Stimulated activated CD4-positive, alpha-beta T cell treated with anti-CD3 and anti-CD28 coated beads, TNF-alpha, amount 100 ng/mL, for 48 hours (primary cell): Measurements from ENCODE around the gene SPACA9.

Experiments
- DNase-seq, 3 donors: peaks; one replicate each; pipeline ENCODE4 v3.0.0-alpha.2; 2020; ENCODE audit warnings: low read depth in 3 of 3

SPACA9 gene

DNA sequence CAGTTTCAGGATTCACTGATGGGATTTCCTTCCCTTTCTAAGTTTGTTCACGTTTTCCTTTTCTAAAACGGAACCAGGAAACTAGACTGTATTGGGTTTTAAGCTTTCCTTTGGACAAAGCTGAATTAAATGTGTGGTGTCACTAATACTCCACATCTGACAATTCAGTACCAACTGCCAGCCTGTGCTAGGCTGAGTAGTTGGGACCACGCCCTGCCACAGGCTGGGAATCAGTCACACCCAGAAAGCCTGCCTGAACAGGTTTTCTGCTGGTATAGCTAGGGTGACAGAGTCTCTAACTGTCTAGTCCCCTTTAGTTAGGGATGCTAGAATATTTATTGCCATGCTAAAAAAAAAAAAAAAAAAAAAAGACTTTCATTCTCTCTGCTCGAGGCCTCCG lies 15.6 kb downstream of the SPACA9 start:
- DNase-seq, result no peak

- DNase-seq, result no peak
Measured at GRCh38 chr9:132894862-132895835, 16.5 kb downstream of the SPACA9 start.

- no peak for DNase-seq
Measured at GRCh38 chr9:132896264-132896663, 17.6 kb downstream of the SPACA9 start.

GRCh38 chr9:132896906-132897305 lies 18.2 kb downstream of the SPACA9 start:
- no peak for DNase-seq

GRCh38 chr9:132898051-132898450 lies 19.4 kb downstream of the SPACA9 start:
- DNase-seq, result no peak

- DNase-seq, result peak; percentile 40 to 61 (median 59)
Measured at GRCh38 chr9:132901858-132902831, 23.4 kb downstream of the SPACA9 start.

DNA sequence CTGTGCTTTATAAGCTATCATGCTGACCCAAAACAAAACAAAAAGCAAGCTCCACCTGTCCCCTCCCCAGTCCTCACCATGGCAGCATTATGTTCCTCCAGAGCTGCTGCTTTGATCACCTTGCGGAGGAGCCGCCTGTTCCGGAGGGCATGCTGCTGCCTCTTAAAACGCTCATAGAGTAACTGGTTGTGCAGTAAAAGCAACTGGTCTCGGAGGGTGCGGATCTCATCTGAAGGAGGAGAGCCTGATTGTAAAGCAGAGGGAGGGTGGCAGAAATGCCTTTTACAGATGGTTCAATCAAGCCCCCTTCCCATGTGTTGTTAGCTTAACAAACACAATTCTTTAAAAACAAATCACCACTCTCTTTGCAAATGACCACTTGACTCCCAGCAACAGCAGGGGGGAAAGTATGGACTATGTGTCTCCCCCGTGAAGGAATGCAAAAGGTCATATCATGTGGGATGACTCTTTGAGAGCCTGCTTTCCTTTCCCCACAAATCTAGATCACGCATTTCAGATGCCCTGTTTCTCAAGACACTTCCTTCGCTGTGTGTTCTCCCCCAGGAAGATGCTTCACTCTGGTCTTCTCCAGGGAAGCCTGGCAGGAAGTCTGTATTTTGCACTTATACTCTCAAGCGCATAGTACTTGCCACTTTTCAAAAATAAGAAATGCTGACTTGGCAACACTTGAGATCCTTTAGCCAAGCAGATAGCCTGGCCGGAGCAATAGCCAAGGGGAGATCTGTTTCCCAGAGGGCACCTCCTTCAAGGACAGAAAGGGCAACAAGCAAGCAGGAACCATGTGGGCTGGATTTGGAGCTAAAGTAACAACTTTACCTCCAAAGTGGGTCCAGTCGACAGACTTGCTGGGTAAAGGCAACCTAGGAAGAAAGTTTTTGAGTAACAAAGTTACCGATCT lies 25.1 kb downstream of the SPACA9 start:
- no peak for DNase-seq

DNA sequence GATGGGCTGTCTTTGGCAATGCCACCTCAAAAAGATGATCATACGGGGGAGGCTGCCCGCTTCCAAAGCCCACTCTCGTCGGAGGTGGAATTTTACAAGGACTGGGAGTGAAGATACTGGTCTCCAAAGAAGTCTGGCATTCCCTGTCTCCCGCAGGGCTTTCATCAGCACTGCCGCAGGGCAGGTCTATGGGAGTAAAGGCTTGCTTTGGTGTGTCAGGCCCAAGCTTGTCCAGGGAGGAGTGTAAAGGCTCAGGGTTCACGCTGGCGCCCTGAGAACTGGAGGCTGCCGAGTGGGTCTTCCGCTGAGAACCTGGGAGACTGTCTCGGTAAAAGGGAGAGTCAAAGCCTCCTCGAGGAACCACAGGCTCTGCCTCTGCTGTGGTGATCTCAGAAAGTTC lies 27.0 kb downstream of the SPACA9 start:
- no peak for DNase-seq

- no peak for DNase-seq
Measured at GRCh38 chr9:132908635-132909034, 29.9 kb downstream of the SPACA9 start.

DNA sequence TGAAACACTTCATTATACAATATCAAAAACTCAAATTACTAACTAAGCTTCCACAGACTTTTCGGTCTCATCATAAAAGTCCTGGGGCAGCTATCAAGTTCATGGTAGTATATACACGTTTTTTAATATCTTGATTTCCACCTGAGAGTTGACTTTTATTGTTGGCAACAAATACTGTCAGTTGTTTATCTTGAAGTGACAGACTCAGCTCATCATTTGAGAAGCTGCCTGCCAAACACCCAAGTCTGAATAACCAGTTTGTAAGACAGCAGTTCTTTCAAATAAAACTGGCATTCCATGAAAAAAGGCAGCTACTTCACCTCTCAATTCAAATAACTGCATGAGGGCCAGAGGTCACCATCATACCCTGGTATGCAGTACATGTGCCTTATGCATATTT lies 30.6 kb downstream of the SPACA9 start:
- DNase-seq, result no peak

- no peak for DNase-seq
Measured at GRCh38 chr9:132910376-132910775, 31.7 kb downstream of the SPACA9 start.

DNA sequence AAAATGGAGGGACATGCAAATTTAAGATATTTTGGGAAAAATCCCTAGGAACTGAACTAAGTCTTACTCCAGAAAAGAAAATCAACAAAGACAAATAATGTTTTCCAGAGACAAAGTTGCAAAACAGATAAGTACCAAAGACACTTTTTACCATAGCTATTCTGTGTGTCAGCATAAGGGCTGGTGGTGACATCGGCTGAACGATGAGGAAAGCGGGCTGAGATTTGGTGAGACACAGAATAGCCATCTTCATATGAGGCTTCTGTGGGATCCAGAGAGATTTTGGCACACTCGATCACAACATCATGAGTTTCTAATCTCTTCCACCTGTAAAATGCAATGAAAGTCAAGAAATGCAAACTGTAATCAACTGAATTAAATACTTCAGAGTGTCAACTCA lies 33.4 kb downstream of the SPACA9 start:
- no peak for DNase-seq

DNA sequence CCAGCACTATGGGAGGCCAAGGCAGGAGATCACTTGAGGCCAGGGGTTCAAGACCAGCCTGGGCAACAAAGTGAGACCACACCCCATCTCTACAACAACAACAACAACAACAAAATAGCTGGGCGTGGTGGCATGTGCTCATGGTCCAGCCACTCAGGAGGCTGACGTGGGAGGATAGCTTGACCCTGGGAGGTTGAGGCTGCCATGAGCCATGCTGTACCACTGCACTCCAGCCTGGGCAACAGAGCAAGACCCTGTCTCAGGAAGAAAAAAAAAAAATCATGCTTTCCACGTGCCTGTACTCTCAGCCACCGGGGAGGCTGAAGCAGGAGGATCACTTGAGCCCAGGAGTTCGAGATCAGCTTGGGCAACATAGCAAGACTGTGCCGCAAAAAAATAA lies 36.2 kb downstream of the SPACA9 start:
- DNase-seq, result no peak

DNA sequence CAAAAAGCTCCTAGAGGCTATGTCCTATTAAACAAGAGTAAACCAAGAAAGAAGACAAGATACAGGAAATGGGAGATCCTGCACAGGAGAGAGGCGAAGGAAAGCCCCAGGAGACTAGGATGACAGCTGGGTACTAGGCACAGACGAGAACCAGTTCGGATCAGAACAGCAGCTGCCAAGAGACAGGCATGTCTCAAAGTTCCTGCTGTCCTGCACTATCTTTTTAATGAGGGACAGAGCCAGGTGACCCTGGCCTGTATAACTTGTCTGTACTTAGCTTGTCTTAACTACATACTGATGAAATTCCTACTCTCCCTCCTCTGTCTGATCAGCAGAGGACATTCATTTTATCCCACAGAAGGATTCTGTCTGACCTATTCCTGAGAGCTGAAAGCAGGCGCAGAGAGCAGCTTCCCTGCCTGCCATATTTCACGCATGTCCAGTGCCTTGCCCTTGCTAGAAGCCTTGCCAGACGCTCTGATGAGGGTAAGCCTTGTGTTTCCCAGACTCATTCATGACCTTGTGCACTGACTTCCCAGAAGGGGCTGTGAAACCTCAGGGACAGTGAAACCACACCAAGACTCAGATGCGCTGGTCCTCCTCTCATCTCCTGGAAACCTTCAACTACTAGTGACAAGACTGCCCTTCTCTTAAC lies 41.0 kb downstream of the SPACA9 start:
- no peak for DNase-seq

GRCh38 chr9:132923346-132923902 lies 44.7 kb downstream of the SPACA9 start:
- no peak for DNase-seq

DNA sequence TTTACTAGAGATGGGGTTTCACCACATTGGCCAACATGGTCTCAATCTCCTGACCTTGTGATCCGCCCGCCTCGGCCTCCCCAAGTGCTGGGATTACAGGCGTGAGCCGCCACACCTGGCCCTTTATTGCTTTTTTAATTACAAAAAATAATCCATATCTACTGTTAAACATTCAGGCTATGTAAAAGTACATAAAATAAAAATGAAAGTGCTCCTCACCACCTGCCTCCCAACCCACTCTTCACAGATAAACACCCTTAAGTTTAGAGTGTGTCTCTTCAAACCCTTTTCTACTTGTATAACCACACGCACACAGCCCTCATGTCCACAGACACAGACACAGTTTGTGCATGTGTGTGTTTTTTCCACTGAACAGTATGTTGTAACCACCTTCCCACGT lies 49.0 kb downstream of the SPACA9 start:
- DNase-seq, result no peak

DNA sequence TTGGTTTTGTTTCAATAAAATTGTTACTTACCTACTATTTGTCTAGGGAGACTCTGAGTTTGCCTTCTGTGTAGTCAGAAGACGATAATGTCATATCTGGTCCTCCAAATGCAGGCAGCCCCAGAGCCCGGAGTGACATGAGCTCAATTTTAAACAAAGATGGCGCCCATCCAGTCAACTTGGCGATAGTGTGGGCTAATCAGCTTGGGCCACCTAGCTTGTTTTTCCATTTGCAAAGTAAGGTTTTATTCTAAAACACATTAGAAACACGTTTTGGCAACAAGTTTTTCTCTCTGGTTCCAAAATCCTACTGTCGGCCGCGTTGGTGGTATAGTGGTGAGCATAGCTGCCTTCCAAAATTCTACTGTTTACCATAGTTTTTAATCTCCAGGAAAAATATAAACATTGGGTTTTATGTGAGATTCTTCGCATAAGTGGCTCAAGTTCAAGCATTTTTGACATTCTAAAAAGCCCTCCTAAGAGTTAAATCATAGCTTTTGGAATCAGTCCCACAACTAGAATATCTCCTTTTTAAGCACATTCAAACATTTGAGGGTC lies 52.6 kb downstream of the SPACA9 start:
- DNase-seq, result no peak

GRCh38 chr9:132935026-132935425 lies 56.3 kb downstream of the SPACA9 start:
- no peak for DNase-seq

DNA sequence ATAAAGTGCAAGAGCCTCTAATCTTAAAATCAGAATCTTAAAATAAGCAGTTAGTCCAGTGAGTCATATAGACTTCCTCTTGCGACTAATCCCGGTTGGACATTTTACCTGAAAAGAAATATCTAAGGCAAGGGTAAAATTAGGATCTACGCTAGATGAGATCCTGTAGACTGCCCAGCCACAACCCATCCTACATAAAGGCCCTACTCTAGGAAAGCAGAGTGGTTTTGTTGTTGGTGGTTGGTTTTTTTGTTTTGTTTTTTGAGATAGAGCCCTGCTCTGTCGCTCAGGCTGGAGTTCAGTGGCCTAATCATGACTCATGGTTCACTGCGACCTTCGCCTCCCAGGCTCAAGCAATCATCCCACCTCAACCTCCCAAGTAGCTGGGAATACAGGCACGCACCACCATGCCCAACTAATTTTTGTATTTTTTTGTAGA lies 58.8 kb downstream of the SPACA9 start:
- no peak for DNase-seq

GRCh38 chr9:132939169-132939568 lies 60.5 kb downstream of the SPACA9 start:
- DNase-seq, result no peak
